ENCODE measurements around the gene RTP4.

DNA sequence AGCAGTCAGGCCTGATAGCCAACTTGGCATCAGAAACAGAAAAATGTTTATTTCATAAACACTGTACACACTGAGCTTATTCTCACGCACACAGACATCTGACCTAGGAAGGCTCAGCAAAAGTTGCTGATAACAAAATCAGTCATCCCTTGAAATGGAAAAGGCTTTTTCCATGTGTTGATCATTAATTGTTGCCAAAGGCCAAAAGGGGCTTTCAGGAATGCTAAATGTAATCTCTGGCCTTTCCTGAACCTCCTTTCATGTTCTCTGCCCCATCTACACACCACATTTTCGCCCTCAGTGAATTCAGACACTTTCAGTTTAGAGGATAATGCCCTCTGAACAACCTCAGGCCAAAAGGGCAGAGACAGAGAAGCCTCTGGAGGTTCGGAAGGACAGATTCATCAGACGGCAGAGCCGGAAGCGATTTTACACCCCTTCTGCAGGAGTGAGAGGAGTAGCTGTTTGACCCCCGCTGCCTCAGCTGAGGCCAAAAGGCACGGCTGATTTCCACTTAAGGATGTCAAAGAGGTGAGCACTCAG, 14.5 kb downstream of the RTP4 start:
- TF ChIP-seq E2F5 (CRISPR knock-in tag; IDR thresholded peaks at IDR 0.05) (no peak), TEAD4 (CRISPR knock-in tag; IDR thresholded peaks at IDR 0.05) (no peak), TCF7 (CRISPR knock-in tag; IDR thresholded peaks at IDR 0.05; ENCODE audit: low read depth) (no peak), MXD4 (CRISPR knock-in tag; IDR thresholded peaks at IDR 0.05; ENCODE audit: borderline replicate concordance) (no peak), NR1H2 (CRISPR knock-in tag; IDR thresholded peaks at IDR 0.05) (no peak)

All from WTC11 (cell line).